Choroid plexus epithelial cell (primary cell): ENCODE data around the gene FAM3B.
A peak's percentile ranks its signal among the peaks of the same experiment; 100 is the strongest.

Experiments
- DNase-seq: peaks from one replicate; pipeline ENCODE4 v3.0.0-alpha.2; 2010; ENCODE audit warnings: low read depth
- H3K4me3 ChIP-seq: 2 replicates; pipeline ENCODE4 v1.5.1; 2011; ENCODE audit warnings: low read depth, mild to moderate bottlenecking, control low read depth, low read length, moderate library complexity
- TF ChIP-seq, protein P1 (sequence below): conservative IDR thresholded peaks from 2 replicates; pipeline ENCODE4 v1.5.1; 2011; ENCODE audit warnings: low read depth, mild to moderate bottlenecking, control low read depth, inconsistent platforms, low read length, moderate library complexity

FAM3B gene, protein sequence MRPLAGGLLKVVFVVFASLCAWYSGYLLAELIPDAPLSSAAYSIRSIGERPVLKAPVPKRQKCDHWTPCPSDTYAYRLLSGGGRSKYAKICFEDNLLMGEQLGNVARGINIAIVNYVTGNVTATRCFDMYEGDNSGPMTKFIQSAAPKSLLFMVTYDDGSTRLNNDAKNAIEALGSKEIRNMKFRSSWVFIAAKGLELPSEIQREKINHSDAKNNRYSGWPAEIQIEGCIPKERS

DNA sequence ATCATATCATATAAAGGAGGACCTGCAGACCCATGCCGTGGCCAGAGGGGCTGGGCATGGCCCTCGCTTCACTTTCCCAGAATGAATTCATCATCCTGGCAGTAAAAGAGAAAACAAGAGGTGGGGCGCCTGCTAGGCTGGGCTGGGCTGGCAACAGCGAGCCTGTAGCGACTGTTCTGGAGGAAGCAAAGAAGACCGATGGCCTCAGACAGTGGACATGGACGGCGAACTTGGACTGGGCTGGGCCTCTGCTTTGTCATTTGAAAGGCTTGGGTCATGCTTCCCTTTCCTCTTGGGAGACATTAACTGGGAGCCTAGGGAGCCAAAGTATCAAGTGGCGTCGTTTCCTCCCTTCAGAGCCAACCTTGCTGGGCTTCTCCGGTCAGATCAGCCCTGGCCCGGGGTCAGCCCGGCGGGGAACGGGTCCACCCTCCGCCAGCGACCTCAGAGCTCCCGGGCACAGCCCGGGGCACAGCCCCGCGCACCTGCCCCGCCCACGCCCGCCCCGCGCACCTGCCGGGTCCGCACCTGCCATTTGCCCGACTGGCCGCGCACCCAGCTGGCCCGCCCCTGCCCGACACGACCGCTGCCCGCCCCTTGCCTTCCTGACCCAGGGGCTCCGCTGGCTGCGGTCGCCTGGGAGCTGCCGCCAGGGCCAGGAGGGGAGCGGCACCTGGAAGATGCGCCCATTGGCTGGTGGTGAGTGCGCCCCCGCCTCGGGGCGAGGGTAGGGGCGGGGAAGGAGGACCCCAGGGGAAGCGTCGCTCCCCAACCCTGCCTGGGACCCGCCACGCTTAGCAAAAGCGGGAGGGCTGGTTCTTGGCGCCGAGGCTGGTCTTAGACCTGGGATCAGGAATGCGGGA lies at the start of gene FAM3B:
Gene FAM3B (plus strand): TSS at position 602 of the 863 bp plus-strand sequence. CDS start 79 bp downstream, at position 681.
- TF ChIP-seq, protein P1, sequence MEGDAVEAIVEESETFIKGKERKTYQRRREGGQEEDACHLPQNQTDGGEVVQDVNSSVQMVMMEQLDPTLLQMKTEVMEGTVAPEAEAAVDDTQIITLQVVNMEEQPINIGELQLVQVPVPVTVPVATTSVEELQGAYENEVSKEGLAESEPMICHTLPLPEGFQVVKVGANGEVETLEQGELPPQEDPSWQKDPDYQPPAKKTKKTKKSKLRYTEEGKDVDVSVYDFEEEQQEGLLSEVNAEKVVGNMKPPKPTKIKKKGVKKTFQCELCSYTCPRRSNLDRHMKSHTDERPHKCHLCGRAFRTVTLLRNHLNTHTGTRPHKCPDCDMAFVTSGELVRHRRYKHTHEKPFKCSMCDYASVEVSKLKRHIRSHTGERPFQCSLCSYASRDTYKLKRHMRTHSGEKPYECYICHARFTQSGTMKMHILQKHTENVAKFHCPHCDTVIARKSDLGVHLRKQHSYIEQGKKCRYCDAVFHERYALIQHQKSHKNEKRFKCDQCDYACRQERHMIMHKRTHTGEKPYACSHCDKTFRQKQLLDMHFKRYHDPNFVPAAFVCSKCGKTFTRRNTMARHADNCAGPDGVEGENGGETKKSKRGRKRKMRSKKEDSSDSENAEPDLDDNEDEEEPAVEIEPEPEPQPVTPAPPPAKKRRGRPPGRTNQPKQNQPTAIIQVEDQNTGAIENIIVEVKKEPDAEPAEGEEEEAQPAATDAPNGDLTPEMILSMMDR = no peak
- no peak within 1 kb of the TSS for H3K4me3 ChIP-seq
- DNase-seq = no peak

DNA sequence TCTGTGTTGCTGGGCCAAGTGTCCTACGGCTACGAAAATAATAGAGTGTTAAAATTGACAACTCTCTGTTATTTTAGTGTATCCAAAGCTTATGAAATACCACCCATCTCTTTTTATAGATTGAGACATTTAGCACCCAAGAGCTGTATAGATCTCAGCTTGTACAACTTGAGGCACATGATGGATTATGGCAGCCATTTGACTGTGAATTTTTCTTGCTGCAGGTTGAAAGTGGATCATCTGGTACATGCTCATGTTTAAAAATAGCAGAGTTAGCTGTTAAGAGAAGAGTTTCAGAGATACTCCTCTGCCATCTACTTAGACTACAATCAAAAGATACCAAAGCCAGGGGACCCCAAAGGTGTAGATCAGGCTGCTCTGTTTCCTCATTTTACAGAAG lies 49.3 kb upstream of the FAM3B start:
- TF ChIP-seq, protein P1 = no peak
- DNase-seq = no peak

DNA sequence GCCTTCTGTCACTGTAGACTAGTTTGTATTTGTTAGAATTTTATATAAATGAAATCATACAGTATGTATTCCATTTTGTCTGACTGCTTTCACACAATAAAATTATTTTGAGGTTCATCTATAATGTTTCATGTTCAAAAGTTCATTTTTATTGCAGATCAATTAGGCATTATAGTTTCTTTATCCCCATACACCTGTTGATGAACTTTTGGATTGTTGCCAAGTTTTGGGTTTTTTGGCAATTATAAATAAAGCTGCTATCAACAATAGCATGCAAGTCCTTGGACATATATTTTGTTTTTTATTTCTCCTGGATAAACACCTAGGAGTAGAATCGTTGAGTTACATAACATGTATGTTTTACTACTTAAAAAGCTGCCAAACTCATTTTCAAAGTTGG lies 47.1 kb upstream of the FAM3B start:
- no peak overlapping the region for H3K4me3 ChIP-seq
- DNase-seq = no peak
- TF ChIP-seq, protein P1 = no peak

More for the DNA sequence above, 49.3 kb upstream of the FAM3B start:
- no peak overlapping the region for H3K4me3 ChIP-seq

DNA sequence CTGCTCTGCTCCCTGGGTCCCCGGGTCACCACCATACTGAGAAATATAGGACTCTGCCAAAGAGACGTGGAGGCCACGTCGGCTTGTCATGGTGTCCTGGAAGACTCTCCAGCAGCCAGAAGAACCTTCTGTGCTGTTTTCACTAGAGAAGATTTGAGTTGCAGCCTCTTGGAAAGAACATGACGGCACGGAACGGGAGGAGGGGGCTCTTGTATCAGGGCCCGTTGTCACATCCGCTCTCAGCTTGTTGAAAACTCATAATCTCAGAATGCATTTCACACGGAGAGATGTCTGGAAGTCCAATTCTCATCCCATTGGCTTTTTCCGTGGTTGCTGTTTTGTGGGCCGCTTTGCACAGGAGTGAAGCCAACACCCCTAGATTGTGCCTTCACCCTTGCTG lies 39.4 kb upstream of the FAM3B start:
- no peak for DNase-seq
- TF ChIP-seq, protein P1 = no peak
- no peak overlapping the region for H3K4me3 ChIP-seq

DNA sequence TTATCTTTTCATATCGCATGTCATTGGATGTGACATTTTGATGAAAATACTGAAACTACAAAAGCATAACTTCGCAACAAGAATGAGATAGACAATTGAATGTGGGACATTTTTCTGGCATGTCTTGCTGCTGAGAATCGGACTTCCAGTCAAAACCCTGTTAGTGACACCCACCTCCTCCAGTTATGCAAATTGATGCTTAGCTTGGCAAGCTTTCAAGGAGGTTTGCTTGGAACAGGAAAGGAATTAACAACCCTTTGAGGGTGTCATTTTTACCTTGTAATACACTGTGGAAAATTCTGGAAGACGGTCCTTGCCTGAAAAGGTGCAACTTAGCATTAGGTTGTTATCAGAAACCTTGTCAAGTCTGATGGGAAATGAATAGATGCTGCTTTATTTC lies 38.8 kb upstream of the FAM3B start:
- DNase-seq = no peak
- TF ChIP-seq, protein P1 = no peak
- H3K4me3 ChIP-seq = no peak overlapping the region

DNA sequence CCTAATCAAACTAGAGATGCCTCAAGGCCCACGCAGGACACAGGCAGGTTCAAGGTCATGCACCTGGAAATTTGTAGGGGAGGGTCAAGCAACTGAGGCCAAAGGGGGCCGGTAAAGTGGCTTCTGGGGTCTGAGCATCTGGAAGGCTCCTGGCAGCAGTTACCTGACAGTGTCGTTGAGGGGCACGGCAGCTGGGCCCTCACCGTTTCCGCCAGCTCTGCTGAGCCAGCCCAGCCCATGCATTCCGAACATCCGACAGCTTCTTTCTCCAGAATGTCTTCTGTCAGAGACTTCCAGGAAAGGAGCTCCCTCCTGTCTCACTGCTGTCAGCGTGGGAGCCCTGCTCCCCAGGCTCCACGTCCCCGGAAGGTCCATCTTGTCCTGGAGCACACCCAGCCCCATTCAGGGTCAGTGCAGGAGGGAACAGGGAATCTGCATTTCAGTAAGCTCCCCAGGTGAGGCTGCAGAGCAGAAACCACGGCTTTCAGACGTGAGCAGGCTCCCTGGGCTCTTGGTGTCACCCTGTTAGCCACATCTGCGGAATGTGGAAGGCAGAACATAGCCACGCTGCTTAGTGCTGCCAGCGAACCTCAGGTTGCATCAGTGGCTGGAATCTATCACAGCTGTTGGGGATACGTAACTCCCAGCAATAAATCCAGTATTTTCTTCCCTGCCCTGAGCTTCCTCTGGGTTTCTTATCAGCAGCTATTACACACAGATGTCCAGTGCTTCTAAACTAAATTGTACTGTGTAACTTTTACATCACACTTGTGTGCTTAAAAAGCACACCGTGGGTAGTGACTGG lies 36.3 kb upstream of the FAM3B start:
- H3K4me3 ChIP-seq = no peak overlapping the region
- TF ChIP-seq, protein P1 = no peak
- DNase-seq = peak; percentile 10
